Fibroblast of mammary gland (primary cell): ENCODE measurements around the gene ANXA11.

Source experiments
- DNase-seq: peaks from one replicate; pipeline ENCODE4 v3.0.0-alpha.2; 2010; ENCODE audit warnings: low read depth
- H3K4me3 ChIP-seq: 2 replicates; pipeline ENCODE4 v1.5.1; 2011; ENCODE audit warnings: low read depth, mild to moderate bottlenecking, low read length, moderate library complexity; ENCODE audit not compliant: control insufficient read depth
- CTCF ChIP-seq: conservative IDR thresholded peaks from 2 replicates; pipeline ENCODE4 v1.5.1; 2011; ENCODE audit warnings: low read depth, low read length, inconsistent platforms; ENCODE audit not compliant: control insufficient read depth, insufficient read depth

The ANXA11 gene

GRCh38 chr10:80170026-80170425, 35.3 kb downstream of the ANXA11 start:
- no peak for DNase-seq
- no peak overlapping the region for H3K4me3 ChIP-seq
- no peak for TF ChIP-seq CTCF

- no peak for DNase-seq
- H3K4me3 ChIP-seq: no peak overlapping the region
- peak; percentile 24 for TF ChIP-seq CTCF
These were observed 36.5 kb downstream of the ANXA11 start for GRCh38 chr10:80168679-80169380.

- TF ChIP-seq CTCF: no peak
- no peak for DNase-seq
These were observed 37.2 kb downstream of the ANXA11 start for GRCh38 chr10:80168162-80168511.

GRCh38 chr10:80167471-80168161, 37.7 kb downstream of the ANXA11 start:
- no peak overlapping the region for H3K4me3 ChIP-seq
- no peak for DNase-seq
- no peak for TF ChIP-seq CTCF

More at GRCh38 chr10:80168162-80168511, 37.2 kb downstream of the ANXA11 start:
- no peak overlapping the region for H3K4me3 ChIP-seq

GRCh38 chr10:80166581-80167470, 38.5 kb downstream of the ANXA11 start:
- DNase-seq: no peak
- no peak overlapping the region for H3K4me3 ChIP-seq
- TF ChIP-seq CTCF: no peak

- peak; percentile 56 for DNase-seq
- H3K4me3 ChIP-seq: no peak overlapping the region
- peak; percentile 17 for TF ChIP-seq CTCF
These were observed 40.2 kb downstream of the ANXA11 start for GRCh38 chr10:80165173-80165572.
